K562 (cell line): ENCODE data around the gene GPER1. TPM values are rescaled to one million over a fixed set of nuclear protein-coding genes. Genes with fewer than 3 reads are reported as not detected.

Experiments
- ATAC-seq: fragments of 200-7000 bp; cut with Tn5 transposase; 3 replicates; pipeline ENCODE4 v1.9.1; 2020; ENCODE audit warnings: moderate library complexity
- BruUV-seq: library from RNA; stranded (reverse); fragments of 400-500 nt; replicated peaks from 2 replicates; lab custom pipeline; 2021; lab: Mats Ljungman, UMichigan
- CTCF ChIA-PET: fragments of 300-600 bp; formaldehyde crosslinking; extraction: SDS; loops from one replicate; lab custom pipeline; 2021; ENCODE audit warnings: low intra/inter-chr PET ratio; lab: Yijun Ruan, JAX
- POLR2A ChIA-PET: fragments of 300-600, 350-650 bp; sonication (Branson Sonifier 250); formaldehyde crosslinking; extraction: SDS; loops from one replicate; lab custom pipeline; 2021; ENCODE audit warnings: antibody characterized with exemption, inconsistent platforms; lab: Yijun Ruan, JAX
- DNase-seq, 4 experiments: peaks; one replicate each; pipeline versions ENCODE4 v3.0.0 to v3.0.0-alpha.2; 2011 to 2018; ENCODE audit warnings: low spot score in 3 of 4, mixed read lengths in 3 of 4; ENCODE audit errors: extremely low read depth in 1 of 4
- FAIRE-seq: peaks from 2 replicates; lab custom pipeline; 2011; peaks lifted over from hg19 to GRCh38; lab: Jason Lieb, UNC
- H2AFZ ChIP-seq: 2 replicates; pipeline ENCODE4 v1.6.0; 2011; ENCODE audit warnings: low read depth, low read length, control low read depth, inconsistent platforms
- H3K27ac ChIP-seq: fragments of 200-600 bp; 3 replicates; pipeline ENCODE4 v1.8.0; 2011; ENCODE audit warnings: low read depth, mild to moderate bottlenecking, control low read depth, inconsistent platforms, low read length, moderate library complexity, mixed read lengths; ENCODE audit errors: extremely low read depth
- H3K27me3 ChIP-seq, 2 experiments: fragments of 300-600 bp in 1 of 2; 2 replicates in 1 of 2; 3 replicates in 1 of 2; pipeline versions ENCODE4 v1.6.0 to v1.8.0; 2011; ENCODE audit warnings: inconsistent platforms in 2 of 2, low read length in 2 of 2, mild to moderate bottlenecking in 1 of 2, mixed read lengths in 1 of 2, moderate library complexity in 1 of 2; ENCODE audit not compliant: control insufficient read depth in 2 of 2, insufficient read depth in 2 of 2
- H3K36me3 ChIP-seq: fragments of 300-600 bp; 3 replicates; pipeline ENCODE4 v1.8.0; 2011; ENCODE audit warnings: mild to moderate bottlenecking, low read length, inconsistent platforms; ENCODE audit not compliant: control insufficient read depth, insufficient read depth
- H3K4me1 ChIP-seq, 2 experiments: fragments of 200-600 bp in 1 of 2; replicated peaks in 1 of 2; 2 replicates in 1 of 2; 3 replicates in 1 of 2; pipeline versions ENCODE4 v1.5.1 to v1.8.0; 2011; ENCODE audit warnings: inconsistent platforms in 2 of 2, low read length in 2 of 2, mild to moderate bottlenecking in 1 of 2, mixed read lengths in 1 of 2, moderate library complexity in 1 of 2; ENCODE audit not compliant: control insufficient read depth in 2 of 2, insufficient read depth in 2 of 2
- H3K4me2 ChIP-seq: 2 replicates; pipeline ENCODE4 v1.6.1; 2011; ENCODE audit warnings: low read length, control low read depth, inconsistent platforms, mixed read lengths; ENCODE audit not compliant: insufficient read depth
- H3K4me3 ChIP-seq: fragments of 200-600 bp; sonication (generic), shearing (Covaris generic); 2 replicates; pipeline ENCODE4 v1.5.1; 2016; ENCODE audit warnings: control low read depth, inconsistent platforms
- H3K79me2 ChIP-seq: fragments of 200-600 bp; 3 replicates; pipeline ENCODE4 v1.8.0; 2011; ENCODE audit warnings: low read length, inconsistent platforms; ENCODE audit not compliant: control insufficient read depth, insufficient read depth
- H3K9ac ChIP-seq, 2 experiments: 2 replicates each; pipeline versions ENCODE4 v1.6.0 to v1.6.1; 2011; ENCODE audit warnings: low read depth in 2 of 2, low read length in 2 of 2, control low read depth in 1 of 2, inconsistent platforms in 1 of 2, mild to moderate bottlenecking in 1 of 2, mixed read lengths in 1 of 2; ENCODE audit not compliant: insufficient read depth in 1 of 2
- H3K9me1 ChIP-seq: one replicate; pipeline ENCODE4 v1.6.0; 2011; ENCODE audit warnings: inconsistent platforms, mild to moderate bottlenecking, low read length, moderate library complexity; ENCODE audit not compliant: control insufficient read depth, insufficient read depth
- H3K9me3 ChIP-seq: replicated peaks from 2 replicates; pipeline ENCODE4 v1.5.1; 2011; ENCODE audit warnings: low read depth, low read length, inconsistent platforms; ENCODE audit not compliant: control insufficient read depth, insufficient read depth
- H4K20me1 ChIP-seq: replicated peaks from 2 replicates; pipeline ENCODE4 v1.6.1; 2011; ENCODE audit warnings: low read length, inconsistent platforms, mixed read lengths; ENCODE audit not compliant: control insufficient read depth, insufficient read depth
- FOXP1 ChIP-seq: sonication (generic); formaldehyde crosslinking; IDR thresholded peaks from 2 replicates; pipeline ENCODE4 v1.8.0; 2022; ENCODE audit warnings: mild to moderate bottlenecking, missing genetic modification reagents
- ZFX ChIP-seq: sonication (generic); formaldehyde crosslinking; IDR thresholded peaks from 2 replicates; pipeline ENCODE4 v1.8.0; 2022; ENCODE audit warnings: mild to moderate bottlenecking, missing genetic modification reagents, moderate library complexity
- ZNF311 ChIP-seq: fragments of 250-450 bp; sonication (Bioruptor Pico); IDR thresholded peaks from 2 replicates; pipeline ENCODE4 v1.4.0; 2020; ENCODE audit warnings: mild to moderate bottlenecking, moderate library complexity
- ZNF592 ChIP-seq: fragments of 450-650 bp; IDR thresholded peaks from 2 replicates; pipeline ENCODE4 v1.6.1; 2017; ENCODE audit warnings: antibody characterized with exemption, mild to moderate bottlenecking
- WGBS: fragments of 100-300 bp; shearing (Covaris generic); methylation state at CpG from one replicate; pipeline ENCODE4 v1.1.6; 2016; ENCODE audit warnings: low coverage, mixed read lengths; ENCODE audit not compliant: insufficient coverage; ENCODE audit errors: missing lambda C conversion rate; 5-methylcytosine and 5-hydroxymethylcytosine counted together
- in situ Hi-C: fragments of 300-500 bp; cut with MboI; formaldehyde crosslinking; loops from 4 replicates; pipeline ENCODE4 v1.15.0; 2018; ENCODE audit warnings: inconsistent platforms, mixed read lengths
- intact Hi-C: fragments of 100-400 bp; cut with micrococcal nuclease; formaldehyde crosslinking; loops from 2 replicates; pipeline ENCODE4 v1.14.2; 2022
- polyA plus RNA-seq, 8 experiments: library from polyadenylated mRNA; depleted of rRNA in 4 of 8; stranded (reverse) in 5 of 8; unstranded in 3 of 8; fragments of >200 nt; fragmentation: Nextera tagmentation in 2 of 8; fragmentation: Illumina TruSeq in 1 of 8; extraction: Ambion mirVana in 2 of 8; extraction: Trizol in 1 of 8; gene quantifications; 2 replicates each; pipeline versions ENCODE4 v1.2.1 to v1.2.3, GENCODE V29; 2011 to 2014; ENCODE audit warnings: inconsistent platforms in 1 of 8, missing spikeins in 1 of 8
- total RNA-seq, 7 experiments: library from RNA; depleted of rRNA in 6 of 7; stranded (reverse); fragments of >200 nt in 6 of 7; fragmentation: Illumina TruSeq in 2 of 7; extraction: Trizol in 2 of 7; gene quantifications; 2 replicates each; pipeline versions ENCODE4 v1.2.1 to v1.2.3, GENCODE V29; 2011 to 2021; ENCODE audit warnings: low replicate concordance in 1 of 7

The GPER1 gene
- total and polyA plus RNA-seq, 9 of the 15 experiments (the other 6 are each of a cell fraction or from before 2014, with no cell fraction given), result 0.04 to 0.09 (median 0.08) TPM; not detected in 6

GRCh38 chr7:1042492-1042833 is 45.5 kb upstream of the GPER1 start:
- Histone ChIP-seq H4K20me1 (peaks cover 5% of the 10 kb centered on the region; the same call in 1 of the 2 replicates), H3K9me1 (no peaks in the 10 kb centered on the region), H3K27ac (peak overlapping the region; percentile 64), H3K36me3 (peaks cover 3% of the 10 kb centered on the region; the same call in 1 of the 3 replicates)
- intact Hi-C loops, result no loop called here
- no TSS peak for BruUV-seq
- ATAC-seq (no peak), FAIRE-seq (no peak)
- CTCF ChIA-PET, result no interaction called here
- TF ChIP-seq ZNF311, result no peak
- TF ChIP-seq ZFX, result 0 out of 2 replicates have a peak, but pooled peaks have one; percentile 1
- TF ChIP-seq FOXP1 (CRISPR knock-in tag), result 0 out of 2 replicates have a peak, but pooled peaks have one; percentile 29
- TF ChIP-seq ZNF592, result 0 out of 2 replicates have a peak, but pooled peaks have one; percentile 4
- TF ChIP-seq, all 486 proteins: peak for 3
- H3K9ac ChIP-seq, result peak overlapping the region in 1 of 2 experiments; percentile 82; a peak in 3 of 4 replicates
- H3K4me1 ChIP-seq, result peaks cover 58 to 62% of the 10 kb centered on the region in 2 experiments
- no peak overlapping the region for H2AFZ ChIP-seq
- H3K4me2 ChIP-seq, result no peak overlapping the region
- 60% methylated on average over 7 of the region's 7 CpGs for WGBS
- no peak overlapping the region for H3K4me3 ChIP-seq
- H3K27me3 ChIP-seq, result no peaks in the 10 kb centered on the region
- POLR2A ChIA-PET, result interaction anchor here (3.1 kb wide), 1 partner anchor 15 kb away, joined by 13 read pairs; no protein-coding TSS in a partner anchor
- no peaks in the 10 kb centered on the region for H3K9me3 ChIP-seq
- DNase-seq, result no peak
- H3K79me2 ChIP-seq, result peaks cover 34% of the 10 kb centered on the region; the same call in 2 of the 3 replicates
- in situ Hi-C loops, result no loop called here
